GM15510 (cell line): ENCODE measurements around the gene PLA2G4E.

Source experiments
- POLR2A ChIP-seq: IDR thresholded peaks from 3 replicates; pipeline ENCODE4 v1.6.1; 2011; ENCODE audit warnings: borderline replicate concordance; ENCODE audit not compliant: insufficient read length; ENCODE audit errors: extremely low read depth

Gene PLA2G4E

DNA sequence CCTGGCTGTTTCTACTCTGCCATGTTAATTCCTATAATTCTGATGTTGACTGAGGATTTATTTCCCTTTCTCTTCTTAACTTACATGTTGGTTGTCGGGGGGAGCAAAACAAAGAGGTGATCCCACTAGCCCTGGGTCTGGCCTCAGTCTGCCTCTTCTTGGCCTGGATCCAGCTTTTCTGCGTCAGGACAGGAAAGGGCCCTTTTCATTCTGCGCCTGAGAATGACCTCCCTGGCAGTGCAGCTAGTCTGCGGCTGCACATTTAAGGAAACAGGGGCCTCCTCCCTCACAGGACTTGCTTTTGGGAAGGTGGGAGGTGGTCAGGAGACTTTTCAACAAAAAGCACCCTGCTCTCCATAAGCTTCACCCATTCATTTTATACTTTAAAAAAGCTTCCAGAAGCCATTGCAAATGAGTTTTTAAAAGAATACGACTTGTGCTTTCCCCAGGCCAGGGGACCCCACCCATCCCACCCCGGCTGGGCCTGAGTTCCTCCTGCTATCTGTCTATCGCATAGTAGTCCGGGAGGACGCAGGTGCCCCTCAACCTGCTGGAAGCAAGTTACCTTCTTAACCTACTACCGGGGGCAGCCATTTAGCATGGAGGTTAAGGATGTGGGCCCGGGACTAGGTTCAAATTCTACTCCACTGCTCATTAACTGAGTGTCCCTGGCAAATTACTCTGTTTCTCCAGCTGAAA, 27.2 kb downstream of the PLA2G4E start:
- no peak for TF ChIP-seq POLR2A

DNA sequence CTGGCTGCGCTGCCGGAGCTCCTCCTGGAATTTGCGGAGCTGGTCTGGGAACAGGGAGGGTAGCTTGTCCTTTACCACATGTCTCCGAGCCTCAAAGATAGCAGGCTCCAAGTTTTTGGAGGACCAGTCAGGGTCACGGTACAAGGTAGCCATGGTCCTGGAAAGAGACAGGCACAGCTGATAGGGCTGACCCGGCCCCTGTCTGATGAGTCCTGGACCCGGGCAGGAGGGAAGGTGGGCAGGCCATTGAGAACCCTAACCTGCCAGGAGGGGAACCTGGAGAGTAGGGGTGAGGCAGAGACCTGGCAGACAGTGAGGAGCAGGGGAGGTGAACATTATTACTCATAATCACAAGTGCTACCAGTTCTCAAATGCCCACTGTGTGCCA, 28.0 kb downstream of the PLA2G4E start:
- TF ChIP-seq POLR2A: no peak

- TF ChIP-seq POLR2A: no peak
Observed at GRCh38 chr15:41992151-41992802, 28.6 kb downstream of the PLA2G4E start.

DNA sequence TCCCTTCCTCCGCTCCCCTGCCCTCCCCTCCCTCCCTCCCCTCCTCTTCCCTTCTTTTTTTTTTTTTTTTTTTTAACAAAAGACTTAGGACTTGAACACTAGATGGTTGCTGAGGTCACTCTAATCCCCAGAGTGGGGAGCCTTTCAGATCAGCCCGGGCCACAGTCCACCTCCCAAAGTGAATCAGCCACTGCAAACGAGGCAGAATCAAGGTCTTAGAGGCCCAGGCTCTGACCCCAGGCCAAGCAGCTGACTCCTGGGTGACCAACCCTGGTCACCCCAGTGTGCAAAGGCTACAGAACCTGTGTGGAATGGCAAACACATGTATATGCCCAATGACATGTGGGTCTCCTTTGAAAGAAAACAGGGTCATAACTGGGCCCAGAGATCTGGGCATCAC, 30.2 kb downstream of the PLA2G4E start:
- no peak for TF ChIP-seq POLR2A

GRCh38 chr15:41990243-41990605, 30.6 kb downstream of the PLA2G4E start:
- no peak for TF ChIP-seq POLR2A

- TF ChIP-seq POLR2A: no peak
Observed at GRCh38 chr15:41989573-41990242, 31.1 kb downstream of the PLA2G4E start.

- TF ChIP-seq POLR2A: no peak
Observed at GRCh38 chr15:41988896-41989572, 31.8 kb downstream of the PLA2G4E start.

GRCh38 chr15:41987925-41988275, 32.9 kb downstream of the PLA2G4E start:
- TF ChIP-seq POLR2A: no peak

GRCh38 chr15:41987246-41987924, 33.5 kb downstream of the PLA2G4E start:
- TF ChIP-seq POLR2A: no peak

DNA sequence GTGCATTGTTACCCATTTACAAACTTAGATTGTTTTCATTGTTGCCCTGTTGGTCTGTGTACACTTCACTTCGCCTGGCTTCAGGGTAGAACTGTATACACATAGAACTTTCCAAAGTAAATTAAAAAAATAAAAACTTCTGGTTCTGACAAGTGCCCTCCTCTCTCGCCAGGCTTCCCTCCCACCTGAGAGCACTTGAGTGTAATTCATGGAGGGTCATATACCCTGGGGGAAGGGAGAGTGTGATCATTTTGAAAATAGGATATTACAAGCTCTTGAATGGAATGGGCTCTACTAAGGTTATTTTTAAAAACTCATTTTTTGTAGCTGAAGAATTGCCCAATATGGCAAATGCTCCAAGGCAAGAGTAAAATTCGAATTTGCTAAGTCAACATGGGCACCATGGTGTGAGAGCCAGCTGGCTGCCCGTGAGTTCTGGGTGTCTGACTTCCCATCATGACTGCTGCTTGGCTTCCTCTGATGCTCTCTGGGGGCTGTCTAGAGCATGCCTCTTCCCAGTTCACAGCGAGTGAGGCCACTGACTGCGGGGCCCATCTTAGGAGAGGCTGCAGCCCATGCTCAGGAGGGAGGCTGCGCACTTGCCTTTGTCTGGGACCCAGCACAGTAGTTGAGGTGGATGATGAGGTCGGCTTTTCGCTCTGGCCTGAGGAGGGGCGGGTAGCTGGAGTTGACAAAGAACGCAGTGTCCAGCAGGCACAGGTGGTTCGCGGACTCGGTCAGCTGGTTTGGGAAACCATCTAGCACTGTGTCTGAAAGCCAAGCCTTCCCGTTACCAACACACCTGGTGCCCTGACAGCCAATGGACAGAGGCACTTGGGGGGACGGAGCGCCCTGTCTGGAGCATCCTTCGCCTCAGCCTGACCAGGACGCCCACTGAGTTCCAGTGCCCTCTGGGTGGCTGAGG, 35.3 kb downstream of the PLA2G4E start:
- no peak for TF ChIP-seq POLR2A

DNA sequence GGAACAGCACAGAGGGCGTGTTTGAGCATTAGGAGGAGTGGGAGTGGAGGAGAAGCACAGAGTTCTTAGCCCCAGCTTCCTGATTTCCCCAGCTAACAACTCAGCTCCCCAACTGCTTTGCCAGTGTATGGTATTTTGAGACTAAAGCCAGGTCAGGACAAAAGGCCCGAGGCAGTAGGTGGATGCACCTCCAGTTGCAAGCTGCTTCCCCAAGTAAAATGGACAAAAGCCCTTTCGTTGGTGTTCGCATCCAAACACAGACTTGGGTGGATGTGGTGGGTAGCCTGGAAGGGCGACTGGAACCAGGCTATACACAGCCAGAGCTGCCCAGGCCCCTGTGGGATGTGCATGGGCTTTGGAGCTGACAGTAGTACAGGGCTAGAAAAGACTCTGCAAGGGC, 36.2 kb downstream of the PLA2G4E start:
- TF ChIP-seq POLR2A: no peak

GRCh38 chr15:41983621-41984571, 36.9 kb downstream of the PLA2G4E start:
- TF ChIP-seq POLR2A: no peak

GRCh38 chr15:41983221-41983620, 37.6 kb downstream of the PLA2G4E start:
- no peak for TF ChIP-seq POLR2A
